GM23248 (cell line): ENCODE measurements around the gene GPR39.

ENCODE experiments used
- EZH2 ChIP-seq: fragments of 200-600 bp; sonication (generic); IDR thresholded peaks from 2 replicates; pipeline ENCODE4 v1.6.1; 2018; ENCODE audit warnings: antibody characterized with exemption, mild to moderate bottlenecking; ENCODE audit not compliant: insufficient read depth, poor library complexity, severe bottlenecking
- EZH2phosphoT487 ChIP-seq: fragments of 200-600 bp; sonication (generic); IDR thresholded peaks from 2 replicates; pipeline ENCODE4 v1.6.1; 2018; ENCODE audit warnings: antibody characterized with exemption, moderate library complexity, mild to moderate bottlenecking, low read depth; ENCODE audit not compliant: insufficient read depth

DNA sequence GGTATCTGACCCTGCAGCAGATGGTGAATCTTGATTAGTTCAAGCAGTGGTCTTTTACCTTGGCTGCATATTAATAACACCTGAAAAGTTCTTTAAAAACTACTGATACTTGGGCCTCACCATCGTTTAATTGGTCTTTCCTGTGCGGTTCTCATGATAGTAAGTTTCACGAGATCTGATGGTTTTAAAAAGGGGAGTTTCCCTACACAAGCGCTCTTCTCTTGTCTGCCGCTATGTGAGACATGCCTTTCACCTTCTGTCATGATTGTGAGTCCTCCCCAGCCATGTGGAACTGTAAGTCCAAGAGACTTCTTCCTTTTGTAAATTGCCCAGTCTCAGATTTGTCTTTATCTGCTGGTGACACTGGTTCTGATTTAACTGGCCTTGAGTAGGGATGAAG is 151.1 kb downstream of the GPR39 start:
- TF ChIP-seq EZH2 (no peak), EZH2phosphoT487 (no peak)
